Stimulated activated naive B cell treated with anti-CD40 and anti-IgM and Interleukin-4, amounts not matched to agents 10 μg/mL and 1 μg/mL and 100 μg/mL, for 72 hours (primary cell): Measurements from ENCODE around the gene CARMIL3.
"Not testable (repeated sequence)": the region's sequence is repeated elsewhere in the genome, so short reads cannot be mapped to it uniquely, and the experiment has no call there.

Source experiments
- ATAC-seq, 2 donors: fragments of 150-1000 bp; cut with Tn5 transposase; replicated peaks; 2 replicates each; pipeline ENCODE4 v1.10.0; 2021; ENCODE audit warnings: moderate library complexity in 1 of 2
- DNase-seq: peaks from one replicate; pipeline ENCODE4 v3.0.0; 2021
- H3K27ac Mint-ChIP-seq: one replicate; pipeline ENCODE4 v1.8.0; 2022; ENCODE audit warnings: mild to moderate bottlenecking, mixed read lengths
- H3K27me3 Mint-ChIP-seq, 2 donors: one replicate each; pipeline ENCODE4 v1.8.0; 2022; ENCODE audit warnings: mixed read lengths in 2 of 2
- H3K36me3 Mint-ChIP-seq, 2 donors: one replicate each; pipeline ENCODE4 v1.8.0; 2022; ENCODE audit warnings: mixed read lengths in 2 of 2, mild to moderate bottlenecking in 1 of 2
- H3K4me1 Mint-ChIP-seq, 2 donors: one replicate each; pipeline ENCODE4 v1.8.0; 2022; ENCODE audit warnings: mixed read lengths in 2 of 2, mild to moderate bottlenecking in 1 of 2
- H3K4me3 Mint-ChIP-seq, 2 donors: one replicate each; pipeline ENCODE4 v1.8.0; 2022; ENCODE audit warnings: mild to moderate bottlenecking in 2 of 2, mixed read lengths in 2 of 2, moderate library complexity in 1 of 2
- H3K9me3 Mint-ChIP-seq, 2 donors: one replicate each; pipeline ENCODE4 v1.8.0; 2022; ENCODE audit warnings: mixed read lengths in 2 of 2, mild to moderate bottlenecking in 1 of 2

The CARMIL3 gene

GRCh38 chr14:24096545-24097181 lies 44.9 kb downstream of the CARMIL3 start:
- no peak for DNase-seq
- Mint-ChIP-seq H3K4me3 (peak overlapping the region; percentile 32 to 41), H3K27ac (peak overlapping the region; percentile 85), H3K27me3 (no peaks in the 10 kb centered on the region), H3K36me3 (peaks cover 28 to 48% of the 10 kb centered on the region in 2 donors), H3K9me3 (no peaks in the 10 kb centered on the region), H3K4me1 (peaks cover 28 to 37% of the 10 kb centered on the region in 2 donors)
- no peak for ATAC-seq

GRCh38 chr14:24098229-24098926 lies 46.6 kb downstream of the CARMIL3 start:
- no peak overlapping the region for H3K4me3 Mint-ChIP-seq
- no peak for DNase-seq
- no peaks in the 10 kb centered on the region for H3K27me3 Mint-ChIP-seq
- ATAC-seq, result no peak
- H3K27ac Mint-ChIP-seq, result peak overlapping the region; percentile 81
- no peaks in the 10 kb centered on the region for H3K9me3 Mint-ChIP-seq
- peaks cover 37 to 59% of the 10 kb centered on the region in 2 donors for H3K36me3 Mint-ChIP-seq
- H3K4me1 Mint-ChIP-seq, result peaks cover 21 to 35% of the 10 kb centered on the region in 2 donors

GRCh38 chr14:24098927-24099813 lies 47.4 kb downstream of the CARMIL3 start:
- Mint-ChIP-seq H3K4me3 (no peak overlapping the region), H3K27me3 (no peaks in the 10 kb centered on the region), H3K36me3 (peaks cover 39 to 67% of the 10 kb centered on the region in 2 donors), H3K9me3 (no peaks in the 10 kb centered on the region), H3K4me1 (peaks cover 17 to 30% of the 10 kb centered on the region in 2 donors), H3K27ac (peak overlapping the region; percentile 81)
- DNase-seq (no peak), ATAC-seq (no peak)

- peaks cover 15 to 20% of the 10 kb centered on the region in 2 donors for H3K4me1 Mint-ChIP-seq
- H3K27ac Mint-ChIP-seq, result peak overlapping the region; percentile 78
- ATAC-seq (no peak), DNase-seq (no peak)
- no peak overlapping the region for H3K4me3 Mint-ChIP-seq
- no peaks in the 10 kb centered on the region for H3K27me3 Mint-ChIP-seq
- H3K9me3 Mint-ChIP-seq, result peaks cover 0 to 4% of the 10 kb centered on the region in 2 donors
- H3K36me3 Mint-ChIP-seq, result peaks cover 37 to 66% of the 10 kb centered on the region in 2 donors
Measured at GRCh38 chr14:24100197-24100981, 48.6 kb downstream of the CARMIL3 start.

GRCh38 chr14:24100982-24101494 lies 49.2 kb downstream of the CARMIL3 start:
- Mint-ChIP-seq H3K27me3 (no peaks in the 10 kb centered on the region), H3K9me3 (peaks cover 0 to 4% of the 10 kb centered on the region in 2 donors), H3K27ac (peak overlapping the region; percentile 78)

GRCh38 chr14:24102357-24103048 lies 50.7 kb downstream of the CARMIL3 start:
- H3K36me3 Mint-ChIP-seq, result peaks cover 29 to 54% of the 10 kb centered on the region in 2 donors
- H3K9me3 Mint-ChIP-seq, result peaks cover 0 to 4% of the 10 kb centered on the region in 2 donors
- peaks cover 9 to 12% of the 10 kb centered on the region in 2 donors for H3K4me1 Mint-ChIP-seq
- DNase-seq (no peak), ATAC-seq (no peak)
- H3K4me3 Mint-ChIP-seq, result no peak overlapping the region
- no peaks in the 10 kb centered on the region for H3K27me3 Mint-ChIP-seq
- no peak overlapping the region for H3K27ac Mint-ChIP-seq

More at GRCh38 chr14:24100982-24101494, 49.2 kb downstream of the CARMIL3 start:
- ATAC-seq (no peak), DNase-seq (no peak)
- Mint-ChIP-seq H3K4me1 (peaks cover 13 to 17% of the 10 kb centered on the region in 2 donors), H3K4me3 (no peak overlapping the region), H3K36me3 (peaks cover 35 to 62% of the 10 kb centered on the region in 2 donors)

- no peaks in the 10 kb centered on the region for H3K27me3 Mint-ChIP-seq
- H3K9me3 Mint-ChIP-seq, result peaks cover 0 to 4% of the 10 kb centered on the region in 2 donors
- peaks cover 9 to 14% of the 10 kb centered on the region in 2 donors for H3K4me1 Mint-ChIP-seq
- no peak overlapping the region for H3K4me3 Mint-ChIP-seq
- no peak overlapping the region for H3K27ac Mint-ChIP-seq
- DNase-seq (no peak), ATAC-seq (no peak)
- H3K36me3 Mint-ChIP-seq, result peaks cover 25 to 50% of the 10 kb centered on the region in 2 donors
Measured at GRCh38 chr14:24103451-24103850, 51.6 kb downstream of the CARMIL3 start.

GRCh38 chr14:24105609-24106239 lies 53.9 kb downstream of the CARMIL3 start:
- H3K27me3 Mint-ChIP-seq, H3K4me3 Mint-ChIP-seq, H3K9me3 Mint-ChIP-seq, DNase-seq, H3K27ac Mint-ChIP-seq, ATAC-seq: not testable (repeated sequence)
- Mint-ChIP-seq H3K36me3 (peaks cover 15 to 37% of the 10 kb centered on the region in 2 donors), H3K4me1 (peaks cover 10 to 18% of the 10 kb centered on the region in 2 donors)

GRCh38 chr14:24106672-24107271 lies 55.0 kb downstream of the CARMIL3 start:
- no peak overlapping the region for H3K4me3 Mint-ChIP-seq
- no peak for ATAC-seq

GRCh38 chr14:24108336-24108874 lies 56.6 kb downstream of the CARMIL3 start:
- ATAC-seq (no peak), DNase-seq (no peak)
- Mint-ChIP-seq H3K4me3 (peak overlapping the region; percentile 8 to 55), H3K27me3 (no peaks in the 10 kb centered on the region), H3K27ac (peak overlapping the region; percentile 90), H3K9me3 (peaks cover 0 to 4% of the 10 kb centered on the region in 2 donors), H3K4me1 (peaks cover 8 to 15% of the 10 kb centered on the region in 2 donors), H3K36me3 (peaks cover 1 to 17% of the 10 kb centered on the region in 2 donors)

More at GRCh38 chr14:24106672-24107271, 55.0 kb downstream of the CARMIL3 start:
- no peak for DNase-seq
- H3K9me3 Mint-ChIP-seq, result peaks cover 0 to 4% of the 10 kb centered on the region in 2 donors
- peaks cover 8 to 15% of the 10 kb centered on the region in 2 donors for H3K4me1 Mint-ChIP-seq
- peaks cover 11 to 29% of the 10 kb centered on the region in 2 donors for H3K36me3 Mint-ChIP-seq
- H3K27me3 Mint-ChIP-seq, result no peaks in the 10 kb centered on the region
- H3K27ac Mint-ChIP-seq, result no peak overlapping the region

- DNase-seq (no peak), ATAC-seq (no peak)
- H3K27ac Mint-ChIP-seq, result no peak overlapping the region
- peaks cover under 1 to 4% of the 10 kb centered on the region in 2 donors for H3K36me3 Mint-ChIP-seq
- no peaks in the 10 kb centered on the region for H3K9me3 Mint-ChIP-seq
- no peak overlapping the region for H3K4me3 Mint-ChIP-seq
- no peaks in the 10 kb centered on the region for H3K27me3 Mint-ChIP-seq
- peaks cover 11 to 15% of the 10 kb centered on the region in 2 donors for H3K4me1 Mint-ChIP-seq
Measured at GRCh38 chr14:24110060-24110459, 58.3 kb downstream of the CARMIL3 start.

GRCh38 chr14:24110523-24110922 lies 58.7 kb downstream of the CARMIL3 start:
- no peak for ATAC-seq
- no peak for DNase-seq
- peaks cover 15 to 20% of the 10 kb centered on the region in 2 donors for H3K4me1 Mint-ChIP-seq
- no peaks in the 10 kb centered on the region for H3K27me3 Mint-ChIP-seq
- no peaks in the 10 kb centered on the region for H3K9me3 Mint-ChIP-seq
- peaks cover 5 to 7% of the 10 kb centered on the region in 2 donors for H3K36me3 Mint-ChIP-seq
- no peak overlapping the region for H3K27ac Mint-ChIP-seq
- H3K4me3 Mint-ChIP-seq, result no peak overlapping the region
